Endothelial cell of umbilical vein (primary cell): ENCODE data around the gene EFCAB5. TPM values are rescaled to one million over a fixed set of nuclear protein-coding genes. Genes with fewer than 3 reads are reported as not detected.

Experiments used
- BruUV-seq: library from RNA; stranded (reverse); fragments of 400-500 nt; replicated peaks from 2 replicates; lab custom pipeline; 2021; lab: Mats Ljungman, UMichigan
- CTCF ChIA-PET: fragments of 300-600, 350-600 bp; sonication (Branson Sonifier 250); formaldehyde crosslinking; loops from one replicate; lab custom pipeline; 2021; ENCODE audit warnings: antibody characterized with exemption, inconsistent platforms; lab: Charles Lee
- POLR2A ChIA-PET: fragments of 300-600, 350-600 bp; sonication (Branson Sonifier 250); formaldehyde crosslinking; loops from one replicate; lab custom pipeline; 2021; ENCODE audit warnings: antibody characterized with exemption, inconsistent platforms; lab: Charles Lee
- DNase-seq: peaks from one replicate; pipeline ENCODE4 v3.0.0-alpha.2; 2011; ENCODE audit warnings: low read depth, low spot score
- FAIRE-seq: peaks from 2 replicates; lab custom pipeline; 2011; peaks lifted over from hg19 to GRCh38; lab: Jason Lieb, UNC
- H2AFZ ChIP-seq: 2 replicates; pipeline ENCODE4 v1.6.0; 2012; ENCODE audit warnings: low read depth, low read length, control low read depth, inconsistent platforms
- H3K27ac ChIP-seq: 2 replicates; pipeline ENCODE4 v1.5.1; 2011; ENCODE audit warnings: low read depth, mild to moderate bottlenecking, control low read depth, low read length, moderate library complexity; ENCODE audit not compliant: insufficient read depth
- H3K27me3 ChIP-seq, 2 experiments: 2 replicates each; pipeline versions ENCODE4 v1.6.0 to v1.6.1; 2011; ENCODE audit warnings: low read length in 2 of 2, mixed read lengths in 1 of 2; ENCODE audit not compliant: control insufficient read depth in 2 of 2, insufficient read depth in 2 of 2
- H3K36me3 ChIP-seq, 2 experiments: 2 replicates in 1 of 2; 3 replicates in 1 of 2; pipeline ENCODE4 v1.5.1; 2011; ENCODE audit warnings: low read length in 2 of 2, mild to moderate bottlenecking in 1 of 2, moderate library complexity in 1 of 2; ENCODE audit not compliant: control insufficient read depth in 2 of 2, insufficient read depth in 2 of 2; ENCODE audit errors: extremely low read depth in 1 of 2
- H3K4me1 ChIP-seq: 3 replicates; pipeline ENCODE4 v1.5.1; 2011; ENCODE audit warnings: mild to moderate bottlenecking, low read length; ENCODE audit not compliant: control insufficient read depth, insufficient read depth; ENCODE audit errors: extremely low read depth
- H3K4me2 ChIP-seq: 2 replicates; pipeline ENCODE4 v1.6.1; 2011; ENCODE audit warnings: low read length, control low read depth, mixed read lengths; ENCODE audit not compliant: insufficient read depth
- H3K4me3 ChIP-seq, 3 experiments: fragments of 200-600 bp in 1 of 3; sonication (generic), shearing (Covaris generic) in 1 of 3; replicated peaks in 1 of 3; 2 replicates each; pipeline ENCODE4 v1.5.1; 2011 to 2016; ENCODE audit warnings: control low read depth in 3 of 3, low read length in 3 of 3, mild to moderate bottlenecking in 2 of 3, inconsistent platforms in 1 of 3, low read depth in 1 of 3, moderate library complexity in 1 of 3; ENCODE audit not compliant: insufficient read depth in 1 of 3
- H3K79me2 ChIP-seq: 2 replicates; pipeline ENCODE4 v1.6.0; 2012; ENCODE audit warnings: low read length, inconsistent platforms; ENCODE audit not compliant: control insufficient read depth, insufficient read depth
- H3K9ac ChIP-seq: replicated peaks from 2 replicates; pipeline ENCODE3; 2011; ENCODE audit warnings: low read length, control low read depth; ENCODE audit not compliant: insufficient read depth; ENCODE audit errors: extremely low read depth
- H3K9me1 ChIP-seq: replicated peaks from 3 replicates; pipeline ENCODE4 v1.6.0; 2011; ENCODE audit warnings: mild to moderate bottlenecking, low read length; ENCODE audit not compliant: control insufficient read depth, insufficient read depth; ENCODE audit errors: extremely low read depth
- H3K9me3 ChIP-seq: replicated peaks from 2 replicates; pipeline ENCODE4 v1.5.1; 2012; ENCODE audit warnings: low read length, inconsistent platforms; ENCODE audit not compliant: control insufficient read depth, insufficient read depth
- H4K20me1 ChIP-seq: replicated peaks from 2 replicates; pipeline ENCODE3; 2011; ENCODE audit warnings: mild to moderate bottlenecking, low read length; ENCODE audit not compliant: control insufficient read depth, insufficient read depth; ENCODE audit errors: extremely low read depth
- CTCF ChIP-seq, 2 donors: IDR thresholded peaks; 1 replicate in 1 of 2; 2 replicates in 1 of 2; pipeline ENCODE4 v1.5.1; 2011; ENCODE audit warnings: low read length in 2 of 2, mild to moderate bottlenecking in 2 of 2, moderate library complexity in 2 of 2, control low read depth in 1 of 2, inconsistent platforms in 1 of 2, low read depth in 1 of 2; ENCODE audit not compliant: insufficient read depth in 1 of 2; ENCODE audit errors: extremely low read depth in 1 of 2
- FOS ChIP-seq: IDR thresholded peaks from 2 replicates; pipeline ENCODE4 v1.6.1; 2011; ENCODE audit warnings: mild to moderate bottlenecking, low read length, moderate library complexity, borderline replicate concordance; ENCODE audit not compliant: insufficient read depth
- JUN ChIP-seq: IDR thresholded peaks from 2 replicates; pipeline ENCODE4 v1.6.1; 2011; ENCODE audit warnings: borderline replicate concordance, low read depth; ENCODE audit not compliant: insufficient read length, insufficient read depth
- MAX ChIP-seq: IDR thresholded peaks from 2 replicates; pipeline ENCODE4 v1.6.1; 2011; ENCODE audit not compliant: insufficient read depth, insufficient read length
- POLR2AphosphoS5 ChIP-seq: IDR thresholded peaks from 2 replicates; pipeline ENCODE4 v1.6.1; 2012; ENCODE audit warnings: low read depth, mild to moderate bottlenecking, control low read depth, low read length, moderate library complexity; ENCODE audit not compliant: insufficient read depth
- dilution Hi-C: fragments of 300-500 bp; cut with MboI; formaldehyde crosslinking; loops from one replicate; pipeline ENCODE4 v1.15.0; 2019; ENCODE audit warnings: low sequenced_read_pairs; ENCODE audit not compliant: extremely low pct_ligation_motif_present
- intact Hi-C: fragments of 100-400 bp; cut with micrococcal nuclease; formaldehyde crosslinking; loops from one replicate; pipeline ENCODE4 v1.10.0; 2022
- polyA plus RNA-seq, 4 experiments: library from polyadenylated mRNA; depleted of rRNA in 3 of 4; stranded (reverse) in 3 of 4; unstranded in 1 of 4; fragments of >200 nt; gene quantifications; 2 replicates each; pipeline versions ENCODE4 v1.2.1 to v1.2.3, GENCODE V29; 2011 to 2012; ENCODE audit warnings: missing spikeins in 1 of 4
- total RNA-seq: library from RNA; stranded (reverse); gene quantifications from 2 replicates; pipeline ENCODE4 v1.2.3, GENCODE V29; 2021

The EFCAB5 gene
- total and polyA plus RNA-seq, 2 donors (not counting 3 experiments of a cell fraction or from before 2014, with no cell fraction given), result 0.04 to 0.40 TPM

GRCh38 chr17:30104575-30105339, 163.3 kb downstream of the EFCAB5 start:
- Histone ChIP-seq H3K27me3 (no peaks in the 10 kb centered on the region), H4K20me1 (no peaks in the 10 kb centered on the region), H3K4me3 (peak overlapping the region in 2 of 3 experiments; percentile 24 to 57), H3K4me1 (peaks cover 5% of the 10 kb centered on the region), H3K36me3 (no peaks in the 10 kb centered on the region), H3K9ac (peak overlapping the region; percentile 47), H2AFZ (peak overlapping the region; percentile 86), H3K79me2 (no peaks in the 10 kb centered on the region), H3K27ac (no peak overlapping the region), H3K9me1 (no peaks in the 10 kb centered on the region), H3K9me3 (no peaks in the 10 kb centered on the region), H3K4me2 (peak overlapping the region; percentile 65)
- no TSS peak for BruUV-seq
- peak; percentile 88 to 96 for TF ChIP-seq CTCF (IDR thresholded peaks at IDR 0.05; ENCODE audit: extremely low read depth in 1 of 2, insufficient read depth in 1 of 2, low read depth in 1 of 2, low read length in 2 of 2)
- no peak for TF ChIP-seq MAX
- no peak for TF ChIP-seq POLR2AphosphoS5
- TF ChIP-seq FOS, result no peak
- TF ChIP-seq JUN, result no peak
- ChIA-PET CTCF (interaction anchor here (0.6 to 5.6 kb wide), 58 partner anchors 8 to 1972 kb away, joined by 3 to 93 read pairs (median 4); partner anchors contain the start of genes BLMH, CRLF3, GOSR1 and NSRP1), POLR2A (interaction anchor here (0.7 kb wide), 1 partner anchor 340 kb away, joined by 3 read pairs; no protein-coding TSS in a partner anchor)
- FAIRE-seq, result peak; percentile 97
- intact Hi-C loops (loop anchor here (1.0 kb wide), 5 partner anchors 12 to 236 kb away; partner anchors contain the start of gene NSRP1), dilution Hi-C loops (no loop called here)
- DNase-seq, result peak; percentile 85
